GM23338 (cell line): ENCODE data around the gene NGDN. TPM values are rescaled to one million over a fixed set of nuclear protein-coding genes. Genes with fewer than 3 reads are reported as not detected.

Experiments
- ATAC-seq: fragments of 200-7000 bp; cut with Tn5 transposase; 3 replicates; pipeline ENCODE4 v1.9.1; 2020
- DNase-seq: peaks from one replicate; pipeline ENCODE4 v3.0.0-alpha.2; 2015; ENCODE audit warnings: low spot score
- H2AFZ ChIP-seq: fragments of 200-600 bp; sonication (generic); 2 replicates; pipeline ENCODE4 v1.8.0; 2016; ENCODE audit warnings: antibody characterized with exemption, mild to moderate bottlenecking, moderate library complexity
- H3F3A ChIP-seq: fragments of 200-600 bp; sonication (generic); replicated peaks from 2 replicates; pipeline ENCODE4 v1.8.0; 2017; ENCODE audit warnings: antibody characterized with exemption, mixed run types, low read depth
- H3K27ac ChIP-seq: fragments of 200-600 bp; sonication (generic); 2 replicates; pipeline ENCODE4 v1.6.1; 2016; ENCODE audit warnings: low read depth
- H3K27me3 ChIP-seq: fragments of 200-600 bp; sonication (generic); 2 replicates; pipeline ENCODE4 v1.8.0; 2016; ENCODE audit warnings: mild to moderate bottlenecking, mixed run types, moderate library complexity; ENCODE audit not compliant: insufficient read depth
- H3K36me3 ChIP-seq: fragments of 200-600 bp; sonication (generic); 2 replicates; pipeline ENCODE4 v1.8.0; 2016; ENCODE audit warnings: mild to moderate bottlenecking; ENCODE audit not compliant: insufficient read depth
- H3K4me1 ChIP-seq: fragments of 200-600 bp; sonication (generic); 2 replicates; pipeline ENCODE4 v1.8.0; 2016; ENCODE audit warnings: mild to moderate bottlenecking, moderate library complexity; ENCODE audit not compliant: insufficient read depth
- H3K4me2 ChIP-seq: fragments of 200-600 bp; sonication (generic); 2 replicates; pipeline ENCODE4 v1.7.1; 2017; ENCODE audit warnings: mixed run types
- H3K4me3 ChIP-seq: fragments of 200-600 bp; sonication (generic); 2 replicates; pipeline ENCODE4 v1.6.1; 2016; ENCODE audit warnings: mixed run types
- H3K79me2 ChIP-seq: fragments of 200-600 bp; sonication (generic); replicated peaks from 2 replicates; pipeline ENCODE4 v1.8.0; 2017; ENCODE audit warnings: mild to moderate bottlenecking; ENCODE audit not compliant: insufficient read depth
- H3K9me2 ChIP-seq: fragments of 200-600 bp; sonication (generic); 2 replicates; pipeline ENCODE4 v1.8.0; 2017; ENCODE audit not compliant: insufficient read depth
- H4K20me1 ChIP-seq: fragments of 200-600 bp; sonication (generic); replicated peaks from 2 replicates; pipeline ENCODE4 v1.8.0; 2017; ENCODE audit warnings: mild to moderate bottlenecking; ENCODE audit not compliant: insufficient read depth
- H3K27ac Mint-ChIP-seq: 2 replicates; pipeline ENCODE4 v1.8.0; 2020; ENCODE audit warnings: inconsistent platforms, mild to moderate bottlenecking, moderate library complexity, mixed read lengths
- H3K27me3 Mint-ChIP-seq: 3 replicates; pipeline ENCODE4 v1.8.0; 2022; ENCODE audit warnings: low read depth, mild to moderate bottlenecking, moderate library complexity, mixed read lengths, inconsistent platforms; ENCODE audit not compliant: insufficient read depth, poor library complexity
- H3K36me3 Mint-ChIP-seq: 3 replicates; pipeline ENCODE4 v1.8.0; 2021; ENCODE audit warnings: low read depth, mild to moderate bottlenecking, inconsistent platforms, moderate library complexity, mixed read lengths
- H3K4me1 Mint-ChIP-seq: 3 replicates; pipeline ENCODE4 v1.8.0; 2020; ENCODE audit warnings: mild to moderate bottlenecking, inconsistent platforms, mixed read lengths
- H3K4me3 Mint-ChIP-seq: 3 replicates; pipeline ENCODE4 v1.8.0; 2021; ENCODE audit warnings: moderate library complexity, mild to moderate bottlenecking, inconsistent platforms, mixed read lengths
- H3K9me3 Mint-ChIP-seq: 3 replicates; pipeline ENCODE4 v1.8.0; 2020; ENCODE audit warnings: moderate library complexity, mild to moderate bottlenecking, inconsistent platforms, mixed read lengths
- CREB1 ChIP-seq: fragments of 250-450 bp; sonication (Bioruptor Pico); IDR thresholded peaks from 2 replicates; pipeline ENCODE4 v1.5.0; 2020; ENCODE audit warnings: low read depth, mild to moderate bottlenecking, moderate library complexity
- EZH2 ChIP-seq: fragments of 200-600 bp; sonication (generic); IDR thresholded peaks from one replicate; pipeline ENCODE4 v1.8.0; 2017; ENCODE audit warnings: antibody characterized with exemption, mild to moderate bottlenecking, low read depth; ENCODE audit not compliant: unreplicated experiment
- EZH2phosphoT487 ChIP-seq: fragments of 200-600 bp; sonication (generic); IDR thresholded peaks from one replicate; pipeline ENCODE4 v1.8.1; 2018; ENCODE audit warnings: antibody characterized with exemption; ENCODE audit not compliant: unreplicated experiment
- polyA plus RNA-seq: library from polyadenylated mRNA; unstranded; fragments of >200 nt; fragmentation: Nextera tagmentation; extraction: Ambion mirVana; gene quantifications from 2 replicates; pipeline ENCODE4 v1.2.1, GENCODE V29; 2016
- total RNA-seq: library from RNA; depleted of rRNA; stranded (reverse); fragments of >200 nt; shearing (Covaris generic); gene quantifications from 2 replicates; pipeline ENCODE4 v1.2.3, GENCODE V29; 2014
- TF ChIP-seq, protein P1 (sequence below): IDR thresholded peaks from one replicate; pipeline ENCODE4 v1.6.1; 2018; ENCODE audit warnings: antibody characterized with exemption; ENCODE audit not compliant: unreplicated experiment
- TF ChIP-seq, protein P2 (sequence below), 2 experiments: fragments of 200-600 bp in 1 of 2; sonication (generic) in 1 of 2; conservative IDR thresholded peaks; 2 replicates each; pipeline versions ENCODE4 v1.5.1 to v1.6.1; 2016 to 2017; ENCODE audit warnings: antibody characterized with exemption in 2 of 2, low read depth in 2 of 2, mild to moderate bottlenecking in 2 of 2, moderate library complexity in 1 of 2

Gene NGDN
- total and polyA plus RNA-seq, 2 experiments from 2014 or later = 48.6 to 90.8 TPM

DNA sequence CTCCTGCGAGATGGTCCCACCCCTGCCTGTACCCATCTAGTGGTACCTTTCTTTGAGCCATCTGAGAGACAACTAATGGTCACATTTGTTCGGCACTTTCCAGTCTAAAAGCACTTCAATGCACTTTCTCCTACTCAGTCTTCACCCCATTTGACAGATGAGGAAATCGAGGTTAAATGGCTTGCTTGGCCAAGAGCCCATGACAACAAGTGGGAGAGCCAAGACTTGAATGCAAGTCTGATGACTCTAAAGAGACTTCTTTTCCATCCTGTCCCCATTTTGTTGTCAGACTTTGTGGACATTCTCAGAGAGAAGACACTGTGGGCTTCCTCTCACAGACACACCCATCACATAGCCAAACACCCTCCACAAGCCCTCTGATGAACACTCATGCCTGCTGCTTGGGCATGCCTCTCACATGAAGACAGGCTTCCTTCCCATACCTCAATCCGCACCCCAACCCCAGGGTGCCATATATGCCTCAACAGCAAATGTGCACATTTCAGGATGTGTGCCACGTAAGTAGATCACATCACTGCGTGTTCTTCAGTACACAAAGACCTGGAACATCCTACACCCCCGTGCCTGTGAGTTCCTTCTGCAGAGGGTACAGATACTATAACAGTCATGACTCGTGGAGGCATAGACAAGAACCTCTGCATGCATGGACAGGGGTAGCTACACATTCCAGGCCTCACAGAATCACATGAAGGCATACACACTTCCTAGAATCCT, 34.8 kb upstream of the NGDN start (continued):
- TF ChIP-seq, protein P1, sequence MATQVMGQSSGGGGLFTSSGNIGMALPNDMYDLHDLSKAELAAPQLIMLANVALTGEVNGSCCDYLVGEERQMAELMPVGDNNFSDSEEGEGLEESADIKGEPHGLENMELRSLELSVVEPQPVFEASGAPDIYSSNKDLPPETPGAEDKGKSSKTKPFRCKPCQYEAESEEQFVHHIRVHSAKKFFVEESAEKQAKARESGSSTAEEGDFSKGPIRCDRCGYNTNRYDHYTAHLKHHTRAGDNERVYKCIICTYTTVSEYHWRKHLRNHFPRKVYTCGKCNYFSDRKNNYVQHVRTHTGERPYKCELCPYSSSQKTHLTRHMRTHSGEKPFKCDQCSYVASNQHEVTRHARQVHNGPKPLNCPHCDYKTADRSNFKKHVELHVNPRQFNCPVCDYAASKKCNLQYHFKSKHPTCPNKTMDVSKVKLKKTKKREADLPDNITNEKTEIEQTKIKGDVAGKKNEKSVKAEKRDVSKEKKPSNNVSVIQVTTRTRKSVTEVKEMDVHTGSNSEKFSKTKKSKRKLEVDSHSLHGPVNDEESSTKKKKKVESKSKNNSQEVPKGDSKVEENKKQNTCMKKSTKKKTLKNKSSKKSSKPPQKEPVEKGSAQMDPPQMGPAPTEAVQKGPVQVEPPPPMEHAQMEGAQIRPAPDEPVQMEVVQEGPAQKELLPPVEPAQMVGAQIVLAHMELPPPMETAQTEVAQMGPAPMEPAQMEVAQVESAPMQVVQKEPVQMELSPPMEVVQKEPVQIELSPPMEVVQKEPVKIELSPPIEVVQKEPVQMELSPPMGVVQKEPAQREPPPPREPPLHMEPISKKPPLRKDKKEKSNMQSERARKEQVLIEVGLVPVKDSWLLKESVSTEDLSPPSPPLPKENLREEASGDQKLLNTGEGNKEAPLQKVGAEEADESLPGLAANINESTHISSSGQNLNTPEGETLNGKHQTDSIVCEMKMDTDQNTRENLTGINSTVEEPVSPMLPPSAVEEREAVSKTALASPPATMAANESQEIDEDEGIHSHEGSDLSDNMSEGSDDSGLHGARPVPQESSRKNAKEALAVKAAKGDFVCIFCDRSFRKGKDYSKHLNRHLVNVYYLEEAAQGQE = no peak
- TF ChIP-seq, protein P2, sequence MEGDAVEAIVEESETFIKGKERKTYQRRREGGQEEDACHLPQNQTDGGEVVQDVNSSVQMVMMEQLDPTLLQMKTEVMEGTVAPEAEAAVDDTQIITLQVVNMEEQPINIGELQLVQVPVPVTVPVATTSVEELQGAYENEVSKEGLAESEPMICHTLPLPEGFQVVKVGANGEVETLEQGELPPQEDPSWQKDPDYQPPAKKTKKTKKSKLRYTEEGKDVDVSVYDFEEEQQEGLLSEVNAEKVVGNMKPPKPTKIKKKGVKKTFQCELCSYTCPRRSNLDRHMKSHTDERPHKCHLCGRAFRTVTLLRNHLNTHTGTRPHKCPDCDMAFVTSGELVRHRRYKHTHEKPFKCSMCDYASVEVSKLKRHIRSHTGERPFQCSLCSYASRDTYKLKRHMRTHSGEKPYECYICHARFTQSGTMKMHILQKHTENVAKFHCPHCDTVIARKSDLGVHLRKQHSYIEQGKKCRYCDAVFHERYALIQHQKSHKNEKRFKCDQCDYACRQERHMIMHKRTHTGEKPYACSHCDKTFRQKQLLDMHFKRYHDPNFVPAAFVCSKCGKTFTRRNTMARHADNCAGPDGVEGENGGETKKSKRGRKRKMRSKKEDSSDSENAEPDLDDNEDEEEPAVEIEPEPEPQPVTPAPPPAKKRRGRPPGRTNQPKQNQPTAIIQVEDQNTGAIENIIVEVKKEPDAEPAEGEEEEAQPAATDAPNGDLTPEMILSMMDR (conservative IDR thresholded peaks at IDR 0.05; ENCODE audit: low read depth in 2 of 2) = no peak
- no peak for TF ChIP-seq EZH2phosphoT487

DNA sequence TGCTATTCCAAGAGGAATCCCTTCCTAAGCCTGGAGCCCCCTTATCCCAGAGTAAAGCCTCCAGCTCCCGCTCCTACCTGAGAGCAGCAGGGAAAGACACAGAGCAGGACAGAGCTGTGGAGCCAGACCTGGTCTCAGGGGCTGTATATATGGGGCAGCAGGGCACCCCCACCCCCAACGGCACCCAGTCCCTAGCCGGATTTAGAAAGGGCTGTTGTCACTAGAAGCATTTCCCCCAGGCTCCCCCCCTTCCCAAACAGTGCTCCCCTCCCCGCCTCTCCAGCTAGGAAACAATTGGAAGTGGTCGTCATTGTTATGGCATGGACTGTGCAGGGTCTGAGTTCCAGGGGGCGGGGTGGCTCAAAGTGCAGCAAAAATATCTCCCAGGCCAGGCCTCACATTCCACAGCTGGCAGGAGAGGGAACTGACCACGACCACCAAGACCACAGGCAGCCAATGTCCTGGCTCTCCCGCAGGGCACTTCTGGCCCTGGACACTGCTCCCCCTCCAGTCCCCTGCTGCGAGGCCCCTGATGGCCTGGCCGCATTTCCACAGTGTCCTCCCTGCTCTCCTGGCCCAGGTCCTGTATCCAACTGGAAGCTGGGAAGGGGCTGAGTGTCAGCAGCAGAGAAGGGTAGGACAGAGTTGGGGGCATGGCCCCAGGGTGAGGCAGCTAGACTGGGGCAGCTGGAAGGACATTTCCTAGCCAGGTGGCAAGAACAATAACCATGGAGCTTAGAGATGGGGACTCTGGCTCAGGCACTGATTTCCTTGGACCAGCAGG, 33.8 kb upstream of the NGDN start, which contains the start of gene MYH7:
Gene MYH7, minus strand, starts transcription at position 118 of the 784 bp plus-strand sequence. CDS start 1,928 bp downstream, outside the sequence.
- Mint-ChIP-seq H3K4me1 (peaks cover 14% of the 10 kb centered on the region), H3K36me3 (no peaks in the 10 kb centered on the region; the same call in 2 of the 3 replicates), H3K9me3 (no peaks in the 10 kb centered on the region), H3K27ac (no peak within 1 kb of the TSS), H3K27me3 (peaks cover 19% of the 10 kb centered on the region), H3K4me3 (no peak within 1 kb of the TSS)
- Histone ChIP-seq H3K27me3 (no peaks in the 10 kb centered on the region), H3K36me3 (no peaks in the 10 kb centered on the region), H2AFZ (no peak within 1 kb of the TSS; the same call in 1 of the 2 replicates), H3K4me2 (no peak within 1 kb of the TSS), H4K20me1 (no peaks in the 10 kb centered on the region), H3K9me2 (peaks cover 7% of the 10 kb centered on the region; the same call in 1 of the 2 replicates), H3K79me2 (no peaks in the 10 kb centered on the region), H3F3A (no peaks in the 10 kb centered on the region), H3K4me1 (peaks cover 14% of the 10 kb centered on the region), H3K4me3 (no peak within 1 kb of the TSS), H3K27ac (no peak within 1 kb of the TSS)
- TF ChIP-seq EZH2 (no peak), CREB1 (CRISPR knock-in tag) (no peak)
- TF ChIP-seq, protein P1 = no peak
- DNase-seq = no peak
- no peak for ATAC-seq
